ENCODE data around the gene FRMD4A. TPM values are rescaled to one million over a fixed set of nuclear protein-coding genes. Genes with fewer than 3 reads are reported as not detected.

FRMD4A gene
- polyA plus RNA-seq, 1 donor (not counting 4 experiments of a cell fraction or from before 2014, with no cell fraction given) = 12.9 TPM

GRCh38 chr10:14355750-14356149, 25.0 kb upstream of the FRMD4A start:
- Histone ChIP-seq H3K27ac (ENCODE audit: control insufficient read depth, insufficient read depth, low read length) (no peak overlapping the region), H3K4me3 (ENCODE audit: control insufficient read depth in 2 of 3, extremely low read depth in 1 of 3, insufficient read depth in 2 of 3, low read depth in 1 of 3, low read length in 3 of 3) (no peak overlapping the region), H3K4me2 (ENCODE audit: control insufficient read depth, extremely low read depth, insufficient read depth, low read depth, low read length) (no peak overlapping the region), H3K9me1 (ENCODE audit: control insufficient read depth, extremely low read depth, insufficient read depth, low read length) (no peaks in the 10 kb centered on the region), H3K36me3 (ENCODE audit: control insufficient read depth in 2 of 2, extremely low read depth in 1 of 2, insufficient read depth in 2 of 2, low read length in 2 of 2) (no peaks in the 10 kb centered on the region), H4K20me1 (ENCODE audit: control insufficient read depth, extremely low read depth, insufficient read depth, low read length) (no peaks in the 10 kb centered on the region), H3K27me3 (ENCODE audit: control insufficient read depth, extremely low read depth, insufficient read depth, low read length) (no peaks in the 10 kb centered on the region), H3K4me1 (ENCODE audit: control insufficient read depth, extremely low read depth, insufficient read depth, low read length) (peaks cover 13% of the 10 kb centered on the region), H3K9ac (ENCODE audit: control insufficient read depth, extremely low read depth, insufficient read depth, low read length) (no peak overlapping the region), H3K79me2 (ENCODE audit: control insufficient read depth, insufficient read depth, low read length) (no peaks in the 10 kb centered on the region), H2AFZ (ENCODE audit: control insufficient read depth, low read length) (no peak overlapping the region), H3K9me3 (ENCODE audit: control insufficient read depth, low read depth, low read length) (no peaks in the 10 kb centered on the region)
- FAIRE-seq (no peak), DNase-seq (ENCODE audit: low read depth, low spot score) (no peak)
- TF ChIP-seq EZH2 (IDR thresholded peaks at IDR 0.05; ENCODE audit: low read length) = no peak
- TF ChIP-seq, protein P1, sequence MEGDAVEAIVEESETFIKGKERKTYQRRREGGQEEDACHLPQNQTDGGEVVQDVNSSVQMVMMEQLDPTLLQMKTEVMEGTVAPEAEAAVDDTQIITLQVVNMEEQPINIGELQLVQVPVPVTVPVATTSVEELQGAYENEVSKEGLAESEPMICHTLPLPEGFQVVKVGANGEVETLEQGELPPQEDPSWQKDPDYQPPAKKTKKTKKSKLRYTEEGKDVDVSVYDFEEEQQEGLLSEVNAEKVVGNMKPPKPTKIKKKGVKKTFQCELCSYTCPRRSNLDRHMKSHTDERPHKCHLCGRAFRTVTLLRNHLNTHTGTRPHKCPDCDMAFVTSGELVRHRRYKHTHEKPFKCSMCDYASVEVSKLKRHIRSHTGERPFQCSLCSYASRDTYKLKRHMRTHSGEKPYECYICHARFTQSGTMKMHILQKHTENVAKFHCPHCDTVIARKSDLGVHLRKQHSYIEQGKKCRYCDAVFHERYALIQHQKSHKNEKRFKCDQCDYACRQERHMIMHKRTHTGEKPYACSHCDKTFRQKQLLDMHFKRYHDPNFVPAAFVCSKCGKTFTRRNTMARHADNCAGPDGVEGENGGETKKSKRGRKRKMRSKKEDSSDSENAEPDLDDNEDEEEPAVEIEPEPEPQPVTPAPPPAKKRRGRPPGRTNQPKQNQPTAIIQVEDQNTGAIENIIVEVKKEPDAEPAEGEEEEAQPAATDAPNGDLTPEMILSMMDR (optimal IDR thresholded peaks at IDR 0.05 in 1 of 3, IDR thresholded peaks at IDR 0.05 in 1 of 3, conservative IDR thresholded peaks at IDR 0.05 in 1 of 3; ENCODE audit: extremely low read depth in 1 of 3, insufficient read depth in 2 of 3, low read length in 3 of 3) = no peak
- dilution Hi-C loops (cut with MboI; ENCODE audit: extremely low pct_ligation_motif_present, low sequenced_read_pairs) = no loop called here

- dilution Hi-C loops (cut with MboI; ENCODE audit: extremely low pct_ligation_motif_present, low sequenced_read_pairs) = no loop called here
- FAIRE-seq (no peak), DNase-seq (ENCODE audit: low read depth, low spot score) (no peak)
- H3K79me2 ChIP-seq (ENCODE audit: control insufficient read depth, insufficient read depth, low read length) = no peaks in the 10 kb centered on the region
- no peak overlapping the region for H2AFZ ChIP-seq (ENCODE audit: control insufficient read depth, low read length)
- no peaks in the 10 kb centered on the region for H3K4me1 ChIP-seq (ENCODE audit: control insufficient read depth, extremely low read depth, insufficient read depth, low read length)
- no peaks in the 10 kb centered on the region for H3K9me3 ChIP-seq (ENCODE audit: control insufficient read depth, low read depth, low read length)
- no peaks in the 10 kb centered on the region for H3K36me3 ChIP-seq (ENCODE audit: control insufficient read depth in 2 of 2, extremely low read depth in 1 of 2, insufficient read depth in 2 of 2, low read length in 2 of 2)
- H3K27me3 ChIP-seq (ENCODE audit: control insufficient read depth, extremely low read depth, insufficient read depth, low read length) = peaks cover 5% of the 10 kb centered on the region
- H3K4me3 ChIP-seq (ENCODE audit: control insufficient read depth in 2 of 3, extremely low read depth in 1 of 3, insufficient read depth in 2 of 3, low read depth in 1 of 3, low read length in 3 of 3) = no peak overlapping the region
- no peak overlapping the region for H3K27ac ChIP-seq (ENCODE audit: control insufficient read depth, insufficient read depth, low read length)
- no peaks in the 10 kb centered on the region for H3K9me1 ChIP-seq (ENCODE audit: control insufficient read depth, extremely low read depth, insufficient read depth, low read length)
- TF ChIP-seq, protein P1 (optimal IDR thresholded peaks at IDR 0.05 in 1 of 3, IDR thresholded peaks at IDR 0.05 in 1 of 3, conservative IDR thresholded peaks at IDR 0.05 in 1 of 3; ENCODE audit: extremely low read depth in 1 of 3, insufficient read depth in 2 of 3, low read length in 3 of 3) = no peak
- TF ChIP-seq EZH2 (IDR thresholded peaks at IDR 0.05; ENCODE audit: low read length) = no peak
- no peak overlapping the region for H3K4me2 ChIP-seq (ENCODE audit: control insufficient read depth, extremely low read depth, insufficient read depth, low read depth, low read length)
- H3K9ac ChIP-seq (ENCODE audit: control insufficient read depth, extremely low read depth, insufficient read depth, low read length) = no peak overlapping the region
- H4K20me1 ChIP-seq (ENCODE audit: control insufficient read depth, extremely low read depth, insufficient read depth, low read length) = no peaks in the 10 kb centered on the region
Measured at GRCh38 chr10:14353291-14353913, 22.7 kb upstream of the FRMD4A start.
